ENCODE data around the gene SPTLC3.

Gene SPTLC3

GRCh38 chr20:13131688-13132087 is 122.9 kb downstream of the SPTLC3 start:
- DNase-seq (ENCODE audit: insufficient read length, low spot score) (no peak), FAIRE-seq (no peak)
- no peak for TF ChIP-seq POLR2A (IDR thresholded peaks at IDR 0.05; ENCODE audit: low read depth, low read length)

DNA sequence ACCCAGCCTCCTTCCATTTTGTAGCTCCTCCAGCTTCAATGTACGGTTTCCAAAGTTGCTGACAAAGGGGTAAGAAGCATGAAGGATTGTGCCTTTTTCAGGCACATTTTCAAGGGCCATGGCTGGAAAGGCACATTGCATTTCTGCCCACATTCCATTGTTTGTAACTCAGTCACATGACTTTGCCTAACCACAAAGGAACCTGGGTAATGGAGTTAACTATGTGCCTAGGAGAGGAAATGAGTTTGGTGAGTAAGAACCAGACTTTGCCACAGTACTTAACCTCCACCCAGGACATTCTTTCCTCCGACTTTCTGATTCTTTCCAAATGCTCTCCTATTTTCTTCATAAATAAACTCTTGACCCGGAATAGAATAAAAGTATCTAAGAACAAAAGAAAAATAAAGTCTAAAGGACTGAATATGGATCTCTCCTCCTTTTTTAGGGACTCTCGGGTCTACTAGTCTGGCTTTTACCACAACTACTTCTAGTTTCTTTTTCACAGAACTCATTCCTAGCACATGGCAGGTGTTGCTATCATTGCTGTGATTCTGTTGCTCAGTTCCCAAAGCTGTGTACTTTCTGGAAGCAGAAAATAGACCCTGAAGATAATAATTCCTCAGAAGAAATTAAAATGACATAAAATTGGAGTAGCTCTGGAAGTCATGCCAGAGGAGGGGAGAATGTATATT is 130.8 kb downstream of the SPTLC3 start:
- FAIRE-seq (no peak), DNase-seq (ENCODE audit: insufficient read length, low spot score) (no peak)
- TF ChIP-seq POLR2A (IDR thresholded peaks at IDR 0.05; ENCODE audit: low read depth, low read length): no peak

GRCh38 chr20:13140201-13140600 is 131.4 kb downstream of the SPTLC3 start:
- no peak for FAIRE-seq

GRCh38 chr20:13140775-13141174 is 132.0 kb downstream of the SPTLC3 start:
- no peak for FAIRE-seq
- DNase-seq (ENCODE audit: insufficient read length, low spot score): no peak
- TF ChIP-seq POLR2A (IDR thresholded peaks at IDR 0.05; ENCODE audit: low read depth, low read length): no peak

More at GRCh38 chr20:13140201-13140600, 131.4 kb downstream of the SPTLC3 start:
- no peak for DNase-seq (ENCODE audit: insufficient read length, low spot score)
- TF ChIP-seq POLR2A (IDR thresholded peaks at IDR 0.05; ENCODE audit: low read depth, low read length): no peak

GRCh38 chr20:13141546-13141945 is 132.8 kb downstream of the SPTLC3 start:
- no peak for TF ChIP-seq POLR2A (IDR thresholded peaks at IDR 0.05; ENCODE audit: low read depth, low read length)
- no peak for FAIRE-seq
- no peak for DNase-seq (ENCODE audit: insufficient read length, low spot score)

DNA sequence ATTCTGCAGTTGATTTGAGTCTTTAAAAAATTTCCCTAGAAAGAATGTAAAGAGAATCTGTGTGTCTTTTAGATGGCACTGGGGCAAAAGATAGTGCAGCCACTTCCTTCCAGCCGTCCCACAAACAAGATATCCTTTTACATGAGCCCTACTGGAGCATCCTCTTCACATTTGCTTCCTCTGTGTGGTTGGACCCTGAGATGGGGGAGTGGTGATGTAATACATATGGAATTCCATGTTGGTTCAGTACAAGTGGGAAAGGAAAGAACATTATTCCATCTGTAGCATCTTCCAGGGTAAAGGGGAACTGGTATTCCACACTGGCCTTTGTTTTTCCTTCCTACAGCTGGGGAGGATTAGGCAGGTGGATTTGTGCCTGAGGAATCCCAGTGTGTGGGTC is 133.4 kb downstream of the SPTLC3 start:
- FAIRE-seq: no peak
- no peak for TF ChIP-seq POLR2A (IDR thresholded peaks at IDR 0.05; ENCODE audit: low read depth, low read length)
- no peak for DNase-seq (ENCODE audit: insufficient read length, low spot score)

- FAIRE-seq (no peak), DNase-seq (ENCODE audit: insufficient read length, low spot score) (no peak)
- no peak for TF ChIP-seq POLR2A (IDR thresholded peaks at IDR 0.05; ENCODE audit: low read depth, low read length)
These were observed 138.5 kb downstream of the SPTLC3 start for GRCh38 chr20:13147071-13147963.

- no peak for DNase-seq (ENCODE audit: insufficient read length, low spot score)
- FAIRE-seq: no peak
- no peak for TF ChIP-seq POLR2A (IDR thresholded peaks at IDR 0.05; ENCODE audit: low read depth, low read length)
These were observed 139.2 kb downstream of the SPTLC3 start for GRCh38 chr20:13147971-13148370.

DNA sequence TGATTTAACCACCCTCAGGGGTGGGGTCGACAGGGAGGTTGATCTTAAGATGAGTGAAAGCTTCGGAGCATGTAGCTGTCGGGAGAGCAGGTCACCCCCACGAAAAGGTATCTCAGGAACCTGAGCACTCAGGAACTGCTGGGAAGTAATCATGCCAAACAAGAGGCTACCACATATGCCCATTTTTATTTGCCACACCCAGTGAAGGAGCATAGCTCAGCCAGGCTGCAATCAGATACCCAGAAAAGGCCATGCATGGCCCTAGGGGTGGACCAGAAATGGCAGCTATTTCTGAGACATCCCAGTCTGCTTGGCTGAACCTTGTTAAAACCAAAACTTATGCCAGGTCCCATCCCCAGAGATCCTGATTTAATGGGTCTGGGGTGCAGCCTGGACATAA is 139.6 kb downstream of the SPTLC3 start:
- TF ChIP-seq POLR2A (IDR thresholded peaks at IDR 0.05; ENCODE audit: low read depth, low read length): no peak
- no peak for FAIRE-seq
- DNase-seq (ENCODE audit: insufficient read length, low spot score): no peak

- no peak for FAIRE-seq
These were observed 140.2 kb downstream of the SPTLC3 start for GRCh38 chr20:13148961-13149360.

GRCh38 chr20:13149371-13150105 is 140.8 kb downstream of the SPTLC3 start:
- no peak for DNase-seq (ENCODE audit: insufficient read length, low spot score)
- no peak for FAIRE-seq
- TF ChIP-seq POLR2A (IDR thresholded peaks at IDR 0.05; ENCODE audit: low read depth, low read length): no peak

More at GRCh38 chr20:13148961-13149360, 140.2 kb downstream of the SPTLC3 start:
- no peak for DNase-seq (ENCODE audit: insufficient read length, low spot score)
- TF ChIP-seq POLR2A (IDR thresholded peaks at IDR 0.05; ENCODE audit: low read depth, low read length): no peak

GRCh38 chr20:13158369-13158768 is 149.6 kb downstream of the SPTLC3 start:
- no peak for DNase-seq (ENCODE audit: insufficient read length, low spot score)
- no peak for FAIRE-seq
- TF ChIP-seq POLR2A (IDR thresholded peaks at IDR 0.05; ENCODE audit: low read depth, low read length): no peak

DNA sequence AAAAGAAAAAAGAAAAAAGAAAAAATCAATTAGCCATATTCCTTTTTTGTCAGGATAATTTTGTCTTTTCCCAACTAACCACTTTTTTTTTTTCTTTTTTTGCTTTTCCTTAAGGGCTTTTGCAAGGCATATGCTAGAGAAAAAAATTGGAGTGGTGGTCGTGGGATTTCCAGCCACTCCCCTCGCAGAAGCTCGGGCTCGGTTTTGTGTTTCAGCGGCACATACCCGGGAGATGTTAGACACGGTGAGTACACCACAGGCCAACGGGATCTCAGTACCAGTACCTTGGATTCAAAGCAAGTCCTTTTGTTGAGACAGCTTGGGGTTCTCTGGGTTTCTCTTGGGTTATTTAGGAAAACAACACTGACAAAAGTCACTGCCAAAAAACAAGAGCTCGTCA is 151.1 kb downstream of the SPTLC3 start:
- DNase-seq (ENCODE audit: insufficient read length, low spot score) (no peak), FAIRE-seq (no peak)
- no peak for TF ChIP-seq POLR2A (IDR thresholded peaks at IDR 0.05; ENCODE audit: low read depth, low read length)

GRCh38 chr20:13165203-13165602 is 156.4 kb downstream of the SPTLC3 start:
- FAIRE-seq (no peak), DNase-seq (ENCODE audit: insufficient read length, low spot score) (no peak)
- no peak for TF ChIP-seq POLR2A (IDR thresholded peaks at IDR 0.05; ENCODE audit: low read depth, low read length)
